NCI-H510A (cell line): Measurements from ENCODE around the gene HSPBP1.
"Not testable (repeated sequence)": the region's sequence is repeated elsewhere in the genome, so short reads cannot be mapped to it uniquely, and the experiment has no call there.

ENCODE experiments used
- DNase-seq: peaks from one replicate; lab custom pipeline; 2025; lab: John Stamatoyannopoulos, UW

Gene HSPBP1

DNA sequence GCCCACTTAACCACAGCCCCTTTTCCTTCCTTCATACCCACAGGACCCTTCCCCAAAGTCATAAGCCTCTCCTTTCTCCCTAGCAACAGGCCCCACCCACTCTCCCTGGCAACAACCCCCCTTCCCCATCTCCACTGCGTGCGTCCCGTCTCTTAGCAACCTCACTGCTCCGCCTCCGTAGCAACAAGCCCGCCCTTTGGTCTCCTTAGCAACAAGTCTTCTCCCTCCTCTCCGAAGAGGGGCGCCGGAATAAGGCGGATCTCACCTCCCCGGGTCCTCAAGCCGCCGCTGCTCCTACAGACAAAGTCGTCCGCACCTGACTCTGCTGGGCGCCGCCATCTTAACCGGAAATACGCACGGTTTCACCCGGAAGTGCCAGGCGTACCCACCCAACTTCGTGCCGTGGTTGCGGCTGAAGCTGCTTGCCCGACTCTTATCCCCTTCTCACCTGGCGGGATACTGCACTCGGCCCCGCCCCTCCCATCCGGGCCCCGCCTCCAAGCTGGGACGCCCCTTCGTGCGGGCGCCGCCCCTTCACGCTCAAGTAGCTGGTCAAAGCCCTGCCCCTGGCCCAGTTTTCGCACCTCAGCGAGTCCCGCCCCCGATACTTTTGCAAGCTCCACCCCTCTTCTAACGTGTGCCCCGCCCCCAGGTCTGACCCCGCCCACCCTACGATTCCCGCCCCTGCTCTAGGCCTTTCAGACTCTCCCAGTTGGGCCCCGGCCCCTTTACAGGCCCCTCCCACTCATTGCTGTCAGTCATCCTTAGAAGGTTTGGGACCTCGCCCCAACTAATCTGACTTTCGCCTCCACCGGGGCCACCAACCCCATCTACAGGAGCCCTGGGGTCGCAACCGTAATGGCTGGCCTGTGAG, at the start of gene HSPBP1:
Gene HSPBP1, minus strand, starts transcription at position 341 of the 874 bp plus-strand sequence. CDS start 502 bp downstream, outside the sequence.
- peak; percentile 96 for DNase-seq

DNA sequence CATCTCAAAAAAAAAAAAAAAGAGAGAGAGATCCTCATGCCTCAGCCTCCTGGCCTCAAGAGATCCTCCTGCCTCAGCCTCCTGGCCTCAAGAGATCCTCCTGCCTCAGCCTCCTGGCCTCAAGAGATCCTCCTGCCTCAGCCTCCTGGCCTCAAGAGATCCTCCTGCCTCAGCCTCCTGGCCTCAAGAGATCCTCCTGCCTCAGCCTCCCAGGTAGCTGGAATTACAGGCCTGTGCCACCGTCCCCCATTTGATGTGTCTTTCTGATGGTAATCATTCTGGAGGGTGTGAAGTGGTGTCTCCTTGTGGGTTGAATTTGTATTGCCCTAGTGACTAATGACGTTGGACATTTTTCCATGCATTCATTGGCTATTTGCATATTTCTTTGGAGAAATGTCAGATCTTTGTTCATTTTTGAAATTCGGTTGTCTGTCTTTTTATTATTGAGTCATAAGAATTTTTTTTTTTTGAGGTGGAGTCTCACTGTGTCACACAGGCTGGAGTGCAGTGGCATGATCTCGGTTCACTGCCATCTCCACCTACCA, 48.9 kb upstream of the HSPBP1 start:
- DNase-seq = not testable (repeated sequence)

GRCh38 chr19:55325172-55325571, 45.3 kb upstream of the HSPBP1 start, which contains the start of gene TMEM150B:
TMEM150B (minus strand) TSS chr19:55325341; CDS start chr19:55321036, 4,305 bp downstream.
- DNase-seq = no peak

DNA sequence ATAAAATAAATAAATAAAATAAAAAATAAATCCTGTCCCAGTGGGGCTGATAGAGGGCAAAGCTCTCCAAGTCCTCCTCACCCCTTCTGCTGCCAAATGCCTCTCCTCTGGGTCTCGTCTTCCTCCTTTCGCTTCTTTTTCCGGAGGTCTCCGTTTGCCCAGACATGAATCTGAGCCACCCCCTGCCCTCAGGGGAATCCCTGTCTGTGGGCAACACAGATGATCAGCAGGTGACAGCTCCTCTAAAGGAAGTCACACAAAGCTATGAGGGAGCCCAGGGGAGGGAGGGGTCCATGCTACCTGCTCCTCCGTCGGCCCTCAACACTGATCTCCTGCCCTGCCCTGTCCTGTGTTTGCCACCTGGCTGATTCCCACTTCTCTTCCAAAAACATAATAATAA, 44.8 kb upstream of the HSPBP1 start:
- DNase-seq = no peak

DNA sequence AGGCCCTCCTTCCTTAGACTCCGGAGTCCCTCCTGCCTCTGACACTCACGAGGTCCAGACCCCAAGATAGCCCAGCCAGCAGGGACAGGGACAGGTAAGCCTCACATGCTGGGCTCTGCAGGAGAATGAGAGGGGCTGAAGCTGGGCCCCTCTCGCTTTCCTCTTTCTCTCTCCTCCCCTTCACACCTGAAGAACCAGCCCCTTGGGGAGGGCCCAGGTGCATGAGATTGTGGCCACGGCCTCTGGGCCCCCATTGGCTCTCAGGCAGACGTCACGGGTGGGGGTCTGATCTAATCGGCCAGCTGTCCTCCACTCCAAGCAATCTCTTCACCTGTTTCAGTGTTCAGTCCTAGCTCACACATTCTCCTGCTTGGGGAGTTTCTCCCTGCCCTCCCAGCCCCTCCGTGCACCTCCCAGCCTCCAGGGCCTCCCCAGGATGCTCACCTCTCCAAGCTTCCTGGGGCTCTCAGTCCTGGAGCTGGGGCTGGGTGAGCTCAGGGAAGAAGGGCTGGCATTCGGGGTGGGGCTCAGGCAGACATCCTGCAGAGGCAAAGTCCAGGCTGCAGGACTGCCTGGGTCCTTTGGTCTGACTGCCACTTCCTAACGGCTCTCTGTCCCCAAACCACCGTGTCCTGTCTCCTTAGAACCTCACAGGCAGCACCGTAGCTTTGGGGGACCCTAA, 42.4 kb upstream of the HSPBP1 start:
- DNase-seq = no peak

GRCh38 chr19:55321466-55322137, 41.7 kb upstream of the HSPBP1 start:
- no peak for DNase-seq

- DNase-seq = no peak
Measured at GRCh38 chr19:55320844-55321419, 41.0 kb upstream of the HSPBP1 start.

GRCh38 chr19:55319785-55320184, 39.9 kb upstream of the HSPBP1 start:
- peak; percentile 18 for DNase-seq

- no peak for DNase-seq
Measured at GRCh38 chr19:55316646-55317045, 36.7 kb upstream of the HSPBP1 start.

GRCh38 chr19:55315956-55316525, 36.1 kb upstream of the HSPBP1 start:
- no peak for DNase-seq

GRCh38 chr19:55314396-55314795, 34.5 kb upstream of the HSPBP1 start:
- no peak for DNase-seq

- DNase-seq = no peak
Measured at GRCh38 chr19:55312621-55313512, 33.0 kb upstream of the HSPBP1 start.

DNA sequence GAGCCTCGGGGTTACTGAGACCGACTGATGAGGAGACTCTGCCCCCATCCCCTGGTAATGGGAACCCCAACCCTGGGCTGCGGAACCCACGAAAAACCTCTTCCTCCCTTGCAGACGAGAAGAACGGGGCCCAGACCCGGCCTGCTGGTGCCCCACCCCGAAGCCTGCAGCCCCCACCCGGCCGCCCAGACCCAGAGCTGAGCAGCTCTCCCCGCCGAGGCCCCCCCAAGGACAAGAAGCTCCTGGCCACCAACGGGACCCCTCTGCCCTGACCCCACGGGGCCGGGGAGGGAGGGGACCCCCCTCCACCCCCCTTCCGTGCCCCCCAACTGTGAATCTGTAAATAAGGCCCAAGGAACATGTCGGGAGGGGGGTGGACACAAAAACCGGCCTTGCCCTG, 31.9 kb upstream of the HSPBP1 start:
- no peak for DNase-seq

- DNase-seq = no peak
Measured at GRCh38 chr19:55311397-55311796, 31.5 kb upstream of the HSPBP1 start.

DNA sequence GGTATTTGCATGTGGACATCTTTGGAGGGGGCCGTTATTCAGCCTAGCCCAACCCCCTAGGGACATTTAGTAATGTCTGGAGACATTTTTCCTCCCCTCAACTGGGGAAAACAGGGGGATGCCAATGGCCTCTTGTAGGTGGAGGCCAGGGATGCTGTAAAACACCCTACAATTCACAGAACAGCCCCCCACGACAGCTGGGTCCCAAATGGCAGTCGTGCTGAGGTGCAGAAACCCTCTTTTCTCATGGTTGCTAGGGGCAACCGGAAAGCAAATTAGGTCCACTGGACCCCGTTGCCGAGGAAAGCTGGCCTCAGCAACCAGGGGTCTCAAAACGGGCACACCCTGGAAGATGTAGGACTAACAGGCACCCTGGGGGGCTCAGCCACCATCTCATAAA, 30.6 kb upstream of the HSPBP1 start:
- DNase-seq = no peak

DNA sequence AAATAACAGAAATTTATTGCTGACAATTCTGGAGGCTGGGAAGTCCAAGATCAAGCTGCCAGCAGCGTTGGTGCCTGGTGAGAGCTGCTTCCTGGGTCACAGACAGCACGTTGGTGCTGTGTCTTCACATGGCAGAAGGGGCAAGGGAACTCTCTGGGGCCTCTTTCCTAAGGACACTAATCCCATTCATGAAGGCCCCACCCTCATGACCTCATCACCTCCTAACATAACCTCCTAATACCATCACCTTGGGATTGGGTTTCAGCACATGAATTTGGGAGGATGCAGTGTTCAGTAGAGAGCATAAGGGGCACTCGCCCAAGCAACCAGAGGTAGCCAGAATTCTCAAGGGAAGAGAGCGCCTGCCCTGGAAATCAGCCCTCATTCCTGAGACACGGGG, 29.5 kb upstream of the HSPBP1 start:
- no peak for DNase-seq

GRCh38 chr19:55308281-55308680, 28.4 kb upstream of the HSPBP1 start:
- DNase-seq = no peak

- no peak for DNase-seq
Measured at GRCh38 chr19:55306712-55307111, 26.8 kb upstream of the HSPBP1 start.

DNA sequence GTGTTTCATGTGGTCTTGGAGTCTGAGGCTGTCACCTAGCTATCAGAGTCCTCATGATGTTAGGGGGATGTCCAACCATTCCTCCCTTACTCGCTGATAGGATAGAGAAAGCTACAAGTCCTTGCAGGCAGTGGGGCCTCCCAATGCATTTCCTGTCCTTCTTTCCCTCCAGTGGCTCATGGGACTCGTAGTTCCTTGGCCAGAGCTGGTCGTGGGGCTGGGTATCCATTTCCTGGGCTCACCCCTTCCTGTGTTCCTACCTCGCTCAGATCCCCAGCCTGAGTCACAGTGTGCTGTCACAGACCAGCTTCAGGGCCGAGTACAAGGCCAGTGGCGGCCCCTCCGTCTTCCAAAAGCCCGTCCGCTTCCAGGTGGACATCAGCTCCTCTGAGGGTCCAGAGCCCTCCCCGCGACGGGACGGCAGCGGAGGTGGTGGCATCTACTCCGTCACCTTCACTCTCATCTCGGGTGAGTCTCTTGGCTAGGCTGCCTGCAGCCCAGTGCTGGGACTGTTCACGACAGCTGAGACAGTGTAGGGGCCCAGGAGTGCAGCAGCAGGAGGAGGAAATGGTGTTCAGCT, 26.2 kb upstream of the HSPBP1 start:
- DNase-seq = no peak

DNA sequence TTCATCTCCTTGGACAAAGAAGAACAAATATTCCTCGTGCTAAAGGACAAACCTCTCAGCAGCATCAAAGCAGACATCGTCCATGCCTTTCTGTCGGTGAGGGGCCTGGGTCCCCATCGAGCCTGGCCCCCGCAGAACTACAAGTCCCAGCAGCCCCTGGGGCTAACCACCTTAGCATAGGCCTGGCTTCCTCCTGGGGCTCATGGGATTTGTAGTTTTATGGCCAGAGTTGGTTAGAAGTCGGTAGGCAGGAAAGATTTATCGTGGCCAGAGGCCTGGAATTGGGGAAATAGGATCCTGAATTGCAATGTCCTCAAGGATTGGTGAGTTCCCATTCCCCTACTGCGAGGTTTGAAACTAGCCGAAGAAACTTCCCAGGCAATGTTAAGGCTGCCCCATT, 25.6 kb upstream of the HSPBP1 start:
- DNase-seq = no peak
